AG09319 (cell line): Measurements from ENCODE around the gene TMEM50A.
"Not testable (repeated sequence)": the region's sequence is repeated elsewhere in the genome, so short reads cannot be mapped to it uniquely, and the experiment has no call there.

Experiments
- DNase-seq: peaks from one replicate; pipeline ENCODE4 v3.0.0-alpha.2; 2010; ENCODE audit warnings: low read depth; ENCODE audit errors: extremely low read depth
- CTCF ChIP-seq: IDR thresholded peaks from 2 replicates; pipeline ENCODE4 v1.5.1; 2011; ENCODE audit warnings: low read depth, mild to moderate bottlenecking, inconsistent platforms, low read length, moderate library complexity

The TMEM50A gene

GRCh38 chr1:25338188-25338981 lies at the start of gene TMEM50A:
Gene TMEM50A (plus strand): TSS chr1:25338334. CDS start chr1:25340487, 2,153 bp downstream.
- DNase-seq: peak; percentile 62
- TF ChIP-seq CTCF: no peak

- not testable (repeated sequence) for DNase-seq
Measured at GRCh38 chr1:25288573-25289101, 49.5 kb upstream of the TMEM50A start.

- TF ChIP-seq CTCF: peak; percentile 4; the same call in 1 of the 2 replicates
- not testable (repeated sequence) for DNase-seq
Measured at GRCh38 chr1:25290043-25290442, 48.1 kb upstream of the TMEM50A start.

GRCh38 chr1:25293426-25293825 lies 44.7 kb upstream of the TMEM50A start:
- DNase-seq: not testable (repeated sequence)

GRCh38 chr1:25294889-25295826 lies 43.0 kb upstream of the TMEM50A start:
- not testable (repeated sequence) for DNase-seq

- DNase-seq: not testable (repeated sequence)
Measured at GRCh38 chr1:25296501-25296900, 41.6 kb upstream of the TMEM50A start.

- DNase-seq: not testable (repeated sequence)
Measured at GRCh38 chr1:25300729-25301128, 37.4 kb upstream of the TMEM50A start.

GRCh38 chr1:25302330-25302729 lies 35.8 kb upstream of the TMEM50A start:
- not testable (repeated sequence) for DNase-seq

GRCh38 chr1:25304936-25305335 lies 33.2 kb upstream of the TMEM50A start:
- DNase-seq: not testable (repeated sequence)

GRCh38 chr1:25308168-25308567 lies 30.0 kb upstream of the TMEM50A start:
- DNase-seq: not testable (repeated sequence)

GRCh38 chr1:25309085-25309484 lies 29.0 kb upstream of the TMEM50A start:
- peak; percentile 46 for DNase-seq

- not testable (repeated sequence) for DNase-seq
Measured at GRCh38 chr1:25309486-25309885, 28.6 kb upstream of the TMEM50A start.

GRCh38 chr1:25312806-25313470 lies 25.2 kb upstream of the TMEM50A start:
- DNase-seq: not testable (repeated sequence)

- DNase-seq: peak; percentile 59
Measured at GRCh38 chr1:25320314-25320938, 17.7 kb upstream of the TMEM50A start.

- DNase-seq: not testable (repeated sequence)
Measured at GRCh38 chr1:25322127-25322526, 16.0 kb upstream of the TMEM50A start.

- DNase-seq: not testable (repeated sequence)
Measured at GRCh38 chr1:25324407-25324806, 13.7 kb upstream of the TMEM50A start.
